K562 (cell line): ENCODE measurements around the gene PHF5A. TPM values are rescaled to one million over a fixed set of nuclear protein-coding genes. Genes with fewer than 3 reads are reported as not detected.

Experiments used
- ATAC-seq: fragments of 200-7000 bp; cut with Tn5 transposase; 3 replicates; pipeline ENCODE4 v1.9.1; 2020; ENCODE audit warnings: moderate library complexity
- BruUV-seq: library from RNA; stranded (reverse); fragments of 400-500 nt; replicated peaks from 2 replicates; lab custom pipeline; 2021; lab: Mats Ljungman, UMichigan
- CTCF ChIA-PET: fragments of 300-600 bp; formaldehyde crosslinking; extraction: SDS; loops from one replicate; lab custom pipeline; 2021; ENCODE audit warnings: low intra/inter-chr PET ratio; lab: Yijun Ruan, JAX
- POLR2A ChIA-PET: fragments of 300-600, 350-650 bp; sonication (Branson Sonifier 250); formaldehyde crosslinking; extraction: SDS; loops from one replicate; lab custom pipeline; 2021; ENCODE audit warnings: antibody characterized with exemption, inconsistent platforms; lab: Yijun Ruan, JAX
- DNase-seq, 4 experiments: peaks; one replicate each; pipeline versions ENCODE4 v3.0.0 to v3.0.0-alpha.2; 2011 to 2018; ENCODE audit warnings: low spot score in 3 of 4, mixed read lengths in 3 of 4; ENCODE audit errors: extremely low read depth in 1 of 4
- FAIRE-seq: peaks from 2 replicates; lab custom pipeline; 2011; peaks lifted over from hg19 to GRCh38; lab: Jason Lieb, UNC
- H2AFZ ChIP-seq: 2 replicates; pipeline ENCODE4 v1.6.0; 2011; ENCODE audit warnings: low read depth, low read length, control low read depth, inconsistent platforms
- H3K27ac ChIP-seq: fragments of 200-600 bp; 3 replicates; pipeline ENCODE4 v1.8.0; 2011; ENCODE audit warnings: low read depth, mild to moderate bottlenecking, control low read depth, inconsistent platforms, low read length, moderate library complexity, mixed read lengths; ENCODE audit errors: extremely low read depth
- H3K27me3 ChIP-seq, 2 experiments: fragments of 300-600 bp in 1 of 2; 2 replicates in 1 of 2; 3 replicates in 1 of 2; pipeline versions ENCODE4 v1.6.0 to v1.8.0; 2011; ENCODE audit warnings: inconsistent platforms in 2 of 2, low read length in 2 of 2, mild to moderate bottlenecking in 1 of 2, mixed read lengths in 1 of 2, moderate library complexity in 1 of 2; ENCODE audit not compliant: control insufficient read depth in 2 of 2, insufficient read depth in 2 of 2
- H3K36me3 ChIP-seq: fragments of 300-600 bp; 3 replicates; pipeline ENCODE4 v1.8.0; 2011; ENCODE audit warnings: mild to moderate bottlenecking, low read length, inconsistent platforms; ENCODE audit not compliant: control insufficient read depth, insufficient read depth
- H3K4me1 ChIP-seq, 2 experiments: fragments of 200-600 bp in 1 of 2; replicated peaks in 1 of 2; 2 replicates in 1 of 2; 3 replicates in 1 of 2; pipeline versions ENCODE4 v1.5.1 to v1.8.0; 2011; ENCODE audit warnings: inconsistent platforms in 2 of 2, low read length in 2 of 2, mild to moderate bottlenecking in 1 of 2, mixed read lengths in 1 of 2, moderate library complexity in 1 of 2; ENCODE audit not compliant: control insufficient read depth in 2 of 2, insufficient read depth in 2 of 2
- H3K4me2 ChIP-seq: 2 replicates; pipeline ENCODE4 v1.6.1; 2011; ENCODE audit warnings: low read length, control low read depth, inconsistent platforms, mixed read lengths; ENCODE audit not compliant: insufficient read depth
- H3K4me3 ChIP-seq: fragments of 200-600 bp; sonication (generic), shearing (Covaris generic); 2 replicates; pipeline ENCODE4 v1.5.1; 2016; ENCODE audit warnings: control low read depth, inconsistent platforms
- H3K79me2 ChIP-seq: fragments of 200-600 bp; 3 replicates; pipeline ENCODE4 v1.8.0; 2011; ENCODE audit warnings: low read length, inconsistent platforms; ENCODE audit not compliant: control insufficient read depth, insufficient read depth
- H3K9ac ChIP-seq, 2 experiments: 2 replicates each; pipeline versions ENCODE4 v1.6.0 to v1.6.1; 2011; ENCODE audit warnings: low read depth in 2 of 2, low read length in 2 of 2, control low read depth in 1 of 2, inconsistent platforms in 1 of 2, mild to moderate bottlenecking in 1 of 2, mixed read lengths in 1 of 2; ENCODE audit not compliant: insufficient read depth in 1 of 2
- H3K9me1 ChIP-seq: one replicate; pipeline ENCODE4 v1.6.0; 2011; ENCODE audit warnings: inconsistent platforms, mild to moderate bottlenecking, low read length, moderate library complexity; ENCODE audit not compliant: control insufficient read depth, insufficient read depth
- H3K9me3 ChIP-seq: replicated peaks from 2 replicates; pipeline ENCODE4 v1.5.1; 2011; ENCODE audit warnings: low read depth, low read length, inconsistent platforms; ENCODE audit not compliant: control insufficient read depth, insufficient read depth
- H4K20me1 ChIP-seq: replicated peaks from 2 replicates; pipeline ENCODE4 v1.6.1; 2011; ENCODE audit warnings: low read length, inconsistent platforms, mixed read lengths; ENCODE audit not compliant: control insufficient read depth, insufficient read depth
- CC2D1A ChIP-seq: fragments of 450-650 bp; IDR thresholded peaks from 2 replicates; pipeline ENCODE4 v1.6.1; 2017; ENCODE audit warnings: mild to moderate bottlenecking
- FOXP4 ChIP-seq: sonication (generic); formaldehyde crosslinking; IDR thresholded peaks from 2 replicates; pipeline ENCODE4 v1.8.0; 2022; ENCODE audit warnings: mild to moderate bottlenecking, missing genetic modification reagents, borderline replicate concordance
- NRF1 ChIP-seq, 2 experiments: fragments of 450-650 bp; IDR thresholded peaks in 1 of 2; conservative IDR thresholded peaks in 1 of 2; 2 replicates each; pipeline ENCODE4 v1.6.1; 2014; ENCODE audit warnings: mild to moderate bottlenecking in 2 of 2
- PHF8 ChIP-seq: fragments of 200-600 bp; sonication (generic); IDR thresholded peaks from 2 replicates; pipeline ENCODE4 v1.6.1; 2012; ENCODE audit warnings: mixed run types, mild to moderate bottlenecking, inconsistent platforms, low read length, moderate library complexity, borderline replicate concordance
- PYGO2 ChIP-seq: fragments of 450-650 bp; IDR thresholded peaks from 2 replicates; pipeline ENCODE4 v1.6.1; 2016; ENCODE audit warnings: mild to moderate bottlenecking, missing genetic modification characterization, moderate library complexity, missing compliant biosample characterization
- STAT5A ChIP-seq: IDR thresholded peaks from 2 replicates; pipeline ENCODE4 v1.6.1; 2012; ENCODE audit warnings: low read length, inconsistent platforms, borderline replicate concordance
- U2AF2 ChIP-seq: fragments of 200-400 bp; formaldehyde crosslinking; optimal IDR thresholded peaks from 2 replicates; pipeline ENCODE3; 2017; ENCODE audit warnings: low read depth, mild to moderate bottlenecking, low read length
- WGBS: fragments of 100-300 bp; shearing (Covaris generic); methylation state at CpG from one replicate; pipeline ENCODE4 v1.1.6; 2016; ENCODE audit warnings: low coverage, mixed read lengths; ENCODE audit not compliant: insufficient coverage; ENCODE audit errors: missing lambda C conversion rate; 5-methylcytosine and 5-hydroxymethylcytosine counted together
- in situ Hi-C: fragments of 300-500 bp; cut with MboI; formaldehyde crosslinking; loops from 4 replicates; pipeline ENCODE4 v1.15.0; 2018; ENCODE audit warnings: inconsistent platforms, mixed read lengths
- intact Hi-C: fragments of 100-400 bp; cut with micrococcal nuclease; formaldehyde crosslinking; loops from 2 replicates; pipeline ENCODE4 v1.14.2; 2022
- polyA plus RNA-seq, 8 experiments: library from polyadenylated mRNA; depleted of rRNA in 4 of 8; stranded (reverse) in 5 of 8; unstranded in 3 of 8; fragments of >200 nt; fragmentation: Nextera tagmentation in 2 of 8; fragmentation: Illumina TruSeq in 1 of 8; extraction: Ambion mirVana in 2 of 8; extraction: Trizol in 1 of 8; gene quantifications; 2 replicates each; pipeline versions ENCODE4 v1.2.1 to v1.2.3, GENCODE V29; 2011 to 2014; ENCODE audit warnings: inconsistent platforms in 1 of 8, missing spikeins in 1 of 8
- total RNA-seq, 7 experiments: library from RNA; depleted of rRNA in 6 of 7; stranded (reverse); fragments of >200 nt in 6 of 7; fragmentation: Illumina TruSeq in 2 of 7; extraction: Trizol in 2 of 7; gene quantifications; 2 replicates each; pipeline versions ENCODE4 v1.2.1 to v1.2.3, GENCODE V29; 2011 to 2021; ENCODE audit warnings: low replicate concordance in 1 of 7
- TF ChIP-seq, protein P1 (sequence below), 2 experiments: fragments of 450-650 bp in 1 of 2; IDR thresholded peaks; 2 replicates each; pipeline ENCODE4 v1.6.1; 2011 to 2017; ENCODE audit warnings: low read depth in 2 of 2, antibody characterized with exemption in 1 of 2, borderline replicate concordance in 1 of 2, low read length in 1 of 2, mild to moderate bottlenecking in 1 of 2, mixed read lengths in 1 of 2; ENCODE audit not compliant: control insufficient read depth in 1 of 2
- TF ChIP-seq, protein P2 (sequence below): sonication (generic); formaldehyde crosslinking; IDR thresholded peaks from 2 replicates; pipeline ENCODE4 v1.8.1; 2022; ENCODE audit warnings: missing genetic modification reagents
- TF ChIP-seq, protein P3 (sequence below): fragments of 450-650 bp; IDR thresholded peaks from 2 replicates; pipeline ENCODE4 v1.6.1; 2016

The PHF5A gene
- total and polyA plus RNA-seq, 9 of the 15 experiments (the other 6 are each of a cell fraction or from before 2014, with no cell fraction given), result 14.2 to 144 (median 101) TPM

DNA sequence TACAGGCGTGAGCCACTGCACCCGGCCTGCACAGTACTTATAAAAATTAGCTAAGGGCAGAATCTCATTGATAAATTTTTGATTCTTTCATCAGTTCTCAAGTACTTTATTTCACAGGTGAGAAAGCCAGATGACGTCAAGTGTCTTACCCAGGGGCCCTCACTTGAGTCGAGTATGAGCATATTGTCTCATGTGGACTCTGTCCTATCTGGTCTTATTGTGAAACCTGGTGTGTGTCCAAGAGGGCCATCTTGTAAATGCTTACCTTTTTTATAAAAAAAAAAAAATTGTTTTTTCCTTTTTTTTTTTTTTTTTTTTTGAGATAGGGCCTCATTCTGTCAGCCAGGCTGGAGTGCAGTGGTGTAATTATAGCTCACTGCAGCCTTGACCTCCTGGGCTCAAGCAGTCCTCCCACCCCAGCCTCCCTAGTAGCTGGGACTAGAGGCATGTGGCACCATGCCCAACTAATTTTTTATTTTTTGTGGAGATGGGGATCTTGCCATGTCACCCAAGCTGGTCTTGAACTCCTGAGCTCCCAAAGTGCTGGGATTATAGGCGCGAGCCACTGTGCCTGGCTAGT is 6.5 kb upstream of the PHF5A start (continued):
- TF ChIP-seq, protein P1, sequence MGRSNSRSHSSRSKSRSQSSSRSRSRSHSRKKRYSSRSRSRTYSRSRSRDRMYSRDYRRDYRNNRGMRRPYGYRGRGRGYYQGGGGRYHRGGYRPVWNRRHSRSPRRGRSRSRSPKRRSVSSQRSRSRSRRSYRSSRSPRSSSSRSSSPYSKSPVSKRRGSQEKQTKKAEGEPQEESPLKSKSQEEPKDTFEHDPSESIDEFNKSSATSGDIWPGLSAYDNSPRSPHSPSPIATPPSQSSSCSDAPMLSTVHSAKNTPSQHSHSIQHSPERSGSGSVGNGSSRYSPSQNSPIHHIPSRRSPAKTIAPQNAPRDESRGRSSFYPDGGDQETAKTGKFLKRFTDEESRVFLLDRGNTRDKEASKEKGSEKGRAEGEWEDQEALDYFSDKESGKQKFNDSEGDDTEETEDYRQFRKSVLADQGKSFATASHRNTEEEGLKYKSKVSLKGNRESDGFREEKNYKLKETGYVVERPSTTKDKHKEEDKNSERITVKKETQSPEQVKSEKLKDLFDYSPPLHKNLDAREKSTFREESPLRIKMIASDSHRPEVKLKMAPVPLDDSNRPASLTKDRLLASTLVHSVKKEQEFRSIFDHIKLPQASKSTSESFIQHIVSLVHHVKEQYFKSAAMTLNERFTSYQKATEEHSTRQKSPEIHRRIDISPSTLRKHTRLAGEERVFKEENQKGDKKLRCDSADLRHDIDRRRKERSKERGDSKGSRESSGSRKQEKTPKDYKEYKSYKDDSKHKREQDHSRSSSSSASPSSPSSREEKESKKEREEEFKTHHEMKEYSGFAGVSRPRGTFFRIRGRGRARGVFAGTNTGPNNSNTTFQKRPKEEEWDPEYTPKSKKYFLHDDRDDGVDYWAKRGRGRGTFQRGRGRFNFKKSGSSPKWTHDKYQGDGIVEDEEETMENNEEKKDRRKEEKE (IDR thresholded peaks at IDR 0.05; ENCODE audit: borderline replicate concordance in 1 of 2, control insufficient read depth in 1 of 2, low read depth in 2 of 2, low read length in 1 of 2), result no peak

DNA sequence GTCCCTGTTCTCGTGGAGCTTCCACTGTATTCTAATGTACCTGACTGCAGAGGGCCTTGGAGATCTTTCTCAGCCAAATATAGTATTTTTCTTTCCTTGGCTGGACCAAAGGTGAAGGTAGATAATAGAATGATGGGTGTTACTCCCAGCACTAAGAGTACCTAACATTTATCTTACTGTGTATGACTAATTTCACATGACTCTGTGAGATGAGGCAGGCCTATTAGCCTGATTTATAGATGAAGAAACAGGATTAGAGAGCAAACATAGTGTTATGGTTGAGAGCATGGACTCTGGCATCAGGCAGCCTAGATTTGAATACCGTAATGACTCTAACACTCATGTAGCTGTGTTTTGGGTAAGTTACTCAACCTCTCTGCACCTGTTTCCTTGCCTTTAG is 3.1 kb upstream of the PHF5A start:
- H3K36me3 ChIP-seq, result peaks cover 58% of the 10 kb centered on the region
- FAIRE-seq, result no peak
- DNase-seq, result no peak

More for the DNA sequence above, 3.1 kb upstream of the PHF5A start:
- WGBS, result 88% methylated on average over 2 of the region's 2 CpGs
- Histone ChIP-seq H3K9ac (no peak overlapping the region), H3K79me2 (peaks cover 95% of the 10 kb centered on the region), H3K4me2 (no peak overlapping the region), H2AFZ (no peak overlapping the region), H3K27ac (no peak overlapping the region), H3K4me3 (no peak overlapping the region), H3K9me3 (no peaks in the 10 kb centered on the region), H3K27me3 (no peaks in the 10 kb centered on the region)
- in situ Hi-C loops, result no loop called here
- no peak for ATAC-seq
- TF ChIP-seq STAT5A, result no peak
- TF ChIP-seq PYGO2 (tag), result no peak
- no peak for TF ChIP-seq CC2D1A
- TF ChIP-seq, protein P2, sequence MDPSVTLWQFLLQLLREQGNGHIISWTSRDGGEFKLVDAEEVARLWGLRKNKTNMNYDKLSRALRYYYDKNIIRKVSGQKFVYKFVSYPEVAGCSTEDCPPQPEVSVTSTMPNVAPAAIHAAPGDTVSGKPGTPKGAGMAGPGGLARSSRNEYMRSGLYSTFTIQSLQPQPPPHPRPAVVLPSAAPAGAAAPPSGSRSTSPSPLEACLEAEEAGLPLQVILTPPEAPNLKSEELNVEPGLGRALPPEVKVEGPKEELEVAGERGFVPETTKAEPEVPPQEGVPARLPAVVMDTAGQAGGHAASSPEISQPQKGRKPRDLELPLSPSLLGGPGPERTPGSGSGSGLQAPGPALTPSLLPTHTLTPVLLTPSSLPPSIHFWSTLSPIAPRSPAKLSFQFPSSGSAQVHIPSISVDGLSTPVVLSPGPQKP (CRISPR knock-in tag), result no peak
- no peak for TF ChIP-seq U2AF2
- no peak for TF ChIP-seq FOXP4 (CRISPR knock-in tag)
- TF ChIP-seq, protein P3, sequence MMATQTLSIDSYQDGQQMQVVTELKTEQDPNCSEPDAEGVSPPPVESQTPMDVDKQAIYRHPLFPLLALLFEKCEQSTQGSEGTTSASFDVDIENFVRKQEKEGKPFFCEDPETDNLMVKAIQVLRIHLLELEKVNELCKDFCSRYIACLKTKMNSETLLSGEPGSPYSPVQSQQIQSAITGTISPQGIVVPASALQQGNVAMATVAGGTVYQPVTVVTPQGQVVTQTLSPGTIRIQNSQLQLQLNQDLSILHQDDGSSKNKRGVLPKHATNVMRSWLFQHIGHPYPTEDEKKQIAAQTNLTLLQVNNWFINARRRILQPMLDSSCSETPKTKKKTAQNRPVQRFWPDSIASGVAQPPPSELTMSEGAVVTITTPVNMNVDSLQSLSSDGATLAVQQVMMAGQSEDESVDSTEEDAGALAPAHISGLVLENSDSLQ, result no peak
- no peak for TF ChIP-seq NRF1 (conservative IDR thresholded peaks at IDR 0.05 in 1 of 2, IDR thresholded peaks at IDR 0.05 in 1 of 2)
- TF ChIP-seq PHF8, result no peak
- TF ChIP-seq, all 486 proteins: peak for 0
- BruUV-seq, result no TSS peak
- intact Hi-C loops, result no loop called here
- POLR2A ChIA-PET, result interaction anchor here (1.0 kb wide), 1 partner anchor 23 kb away, joined by 3 read pairs; no protein-coding TSS in a partner anchor
- Histone ChIP-seq H3K9me1 (peaks cover 3% of the 10 kb centered on the region), H3K4me1 (peaks cover 0 to 9% of the 10 kb centered on the region in 2 experiments; a peak in 2 of 5 replicates), H4K20me1 (0 out of 2 replicates have a peak, but pooled peaks cover 4% of the 10 kb centered on the region)
- CTCF ChIA-PET, result interaction anchor here (0.7 kb wide), 1 partner anchor 60 kb away, joined by 4 read pairs; no protein-coding TSS in a partner anchor
